ENCODE results near the gene CEP78.
"Not testable (repeated sequence)": the region's sequence is repeated elsewhere in the genome, so short reads cannot be mapped to it uniquely, and the experiment has no call there.

Gene CEP78

GRCh38 chr9:78235256-78235761 is 566 bp upstream of the CEP78 start:
- DNase-seq = no peak

GRCh38 chr9:78236551-78236910 is 656 bp downstream of the CEP78 start:
- no peak for DNase-seq

GRCh38 chr9:78238046-78239038 is 2.5 kb downstream of the CEP78 start:
- DNase-seq = no peak

GRCh38 chr9:78239506-78239905 is 3.6 kb downstream of the CEP78 start:
- no peak for DNase-seq

GRCh38 chr9:78242041-78242440 is 6.2 kb downstream of the CEP78 start:
- no peak for DNase-seq

GRCh38 chr9:78243130-78243529 is 7.3 kb downstream of the CEP78 start:
- no peak for DNase-seq

- no peak for DNase-seq
Observed at GRCh38 chr9:78245401-78245800, 9.5 kb downstream of the CEP78 start.

- no peak for DNase-seq
Observed at GRCh38 chr9:78248635-78249034, 12.8 kb downstream of the CEP78 start.

GRCh38 chr9:78249542-78249941 is 13.7 kb downstream of the CEP78 start:
- no peak for DNase-seq

GRCh38 chr9:78252616-78253015 is 16.7 kb downstream of the CEP78 start:
- no peak for DNase-seq

- no peak for DNase-seq
Observed at GRCh38 chr9:78253285-78253684, 17.4 kb downstream of the CEP78 start.

- peak in 1 of 5 donors; percentile 24 for DNase-seq
Observed at GRCh38 chr9:78261403-78262001, 25.6 kb downstream of the CEP78 start.

- no peak for DNase-seq
Observed at GRCh38 chr9:78262655-78263054, 26.8 kb downstream of the CEP78 start.

GRCh38 chr9:78267889-78268288 is 32.0 kb downstream of the CEP78 start:
- no peak for DNase-seq

- no peak for DNase-seq
Observed at GRCh38 chr9:78269784-78270183, 33.9 kb downstream of the CEP78 start.

- no peak for DNase-seq
Observed at GRCh38 chr9:78272307-78272706, 36.4 kb downstream of the CEP78 start.

- no peak for DNase-seq
Observed at GRCh38 chr9:78273761-78274160, 37.9 kb downstream of the CEP78 start.

- no peak for DNase-seq
Observed at GRCh38 chr9:78278177-78278777, 42.4 kb downstream of the CEP78 start.

- DNase-seq = no peak
Observed at GRCh38 chr9:78278801-78279200, 42.9 kb downstream of the CEP78 start.

GRCh38 chr9:78280982-78281668 is 45.2 kb downstream of the CEP78 start:
- DNase-seq = no peak

GRCh38 chr9:78284181-78284580 is 48.3 kb downstream of the CEP78 start:
- DNase-seq = not testable (repeated sequence)

- DNase-seq = no peak
Observed at GRCh38 chr9:78286125-78286524, 50.2 kb downstream of the CEP78 start.

GRCh38 chr9:78286946-78287388 is 51.1 kb downstream of the CEP78 start:
- DNase-seq = no peak

Data from T-helper 1 cell (primary cell).